ENCODE data around the gene PHF21B.
A peak's percentile ranks its signal among the peaks of the same experiment; 100 is the strongest.

The PHF21B gene

GRCh38 chr22:44884968-44885805, 124.6 kb downstream of the PHF21B start:
- Mint-ChIP-seq H3K4me3 (no peak overlapping the region), H3K27ac (no peak overlapping the region), H3K36me3 (no peaks in the 10 kb centered on the region), H3K9me3 (no peaks in the 10 kb centered on the region), H3K4me1 (no peaks in the 10 kb centered on the region)
- DNase-seq (ENCODE audit: low spot score in 2 of 2): no peak
- ATAC-seq: no peak

DNA sequence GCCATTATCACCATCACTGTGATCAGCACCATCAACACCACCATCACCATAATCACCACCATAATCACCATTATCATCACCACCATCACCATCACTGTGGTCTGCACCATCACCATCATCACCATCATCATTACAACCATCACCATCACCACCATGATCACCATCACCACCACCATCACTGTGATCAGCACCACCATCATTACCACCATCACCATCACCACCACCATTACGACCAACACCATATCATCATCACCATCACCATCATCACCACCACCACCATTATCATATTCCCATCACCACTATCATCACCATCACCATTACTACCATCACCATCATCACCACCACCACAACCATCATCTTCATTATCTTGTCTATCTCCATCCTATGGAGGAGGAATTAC, 125.2 kb downstream of the PHF21B start:
- H3K27ac Mint-ChIP-seq: no peak overlapping the region
- no peaks in the 10 kb centered on the region for H3K9me3 Mint-ChIP-seq

DNA sequence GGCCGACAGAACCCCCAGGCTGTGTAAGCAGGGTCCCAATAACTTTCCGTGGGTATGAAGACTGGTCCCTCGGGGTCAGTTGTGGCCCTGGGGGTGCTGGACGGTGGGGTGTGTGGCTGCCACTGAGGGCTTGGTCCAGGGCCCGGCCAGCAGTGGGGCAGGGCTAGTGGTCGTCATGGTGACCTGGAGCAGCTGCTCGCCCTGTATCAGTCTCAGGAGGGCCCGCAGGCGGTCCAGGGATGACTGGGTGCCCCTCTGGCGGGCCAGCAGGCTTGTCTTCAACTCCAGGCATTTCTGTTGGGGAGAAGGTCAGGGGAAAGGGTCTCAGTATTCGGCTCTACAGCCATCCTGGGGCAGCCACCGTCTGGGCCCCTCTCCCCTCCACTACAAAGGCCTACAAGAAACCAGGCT, 126.8 kb downstream of the PHF21B start:
- ATAC-seq (no peak), DNase-seq (ENCODE audit: low spot score in 2 of 2) (no peak)
- Mint-ChIP-seq H3K9me3 (no peaks in the 10 kb centered on the region), H3K4me1 (no peaks in the 10 kb centered on the region), H3K27ac (no peak overlapping the region), H3K4me3 (no peak overlapping the region), H3K36me3 (no peaks in the 10 kb centered on the region)

More for the DNA sequence above, 125.2 kb downstream of the PHF21B start:
- H3K4me1 Mint-ChIP-seq: no peaks in the 10 kb centered on the region
- no peak for ATAC-seq
- no peak for DNase-seq (ENCODE audit: low spot score in 2 of 2)
- no peaks in the 10 kb centered on the region for H3K36me3 Mint-ChIP-seq
- no peak overlapping the region for H3K4me3 Mint-ChIP-seq

- H3K4me3 Mint-ChIP-seq: no peak overlapping the region
- ATAC-seq: no peak
- no peak for DNase-seq (ENCODE audit: low spot score in 2 of 2)
- H3K27ac Mint-ChIP-seq: no peak overlapping the region
- no peaks in the 10 kb centered on the region for H3K9me3 Mint-ChIP-seq
- H3K4me1 Mint-ChIP-seq: no peaks in the 10 kb centered on the region
- H3K36me3 Mint-ChIP-seq: no peaks in the 10 kb centered on the region
These were observed 127.4 kb downstream of the PHF21B start for GRCh38 chr22:44882226-44882905.

DNA sequence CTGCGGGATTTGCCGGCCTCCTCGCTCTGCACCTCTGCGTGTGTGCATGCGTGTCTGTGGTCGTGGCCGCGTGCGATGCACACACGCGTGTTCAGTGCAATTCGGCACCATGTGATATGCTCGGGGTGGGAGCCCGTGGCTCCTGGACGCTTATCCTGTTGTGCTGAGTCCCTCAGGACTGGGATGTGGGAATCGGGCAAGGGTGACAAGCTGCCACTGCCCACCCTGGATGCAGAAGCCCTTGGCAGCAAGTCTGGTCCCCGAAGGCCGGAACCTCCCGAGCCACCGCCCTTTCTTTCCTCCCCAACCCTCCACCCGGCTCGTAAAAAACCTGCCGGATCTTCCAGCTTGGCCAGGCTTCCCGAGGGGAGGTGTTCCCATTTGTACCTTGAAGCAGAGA, 128.2 kb downstream of the PHF21B start:
- Mint-ChIP-seq H3K9me3 (no peaks in the 10 kb centered on the region), H3K36me3 (no peaks in the 10 kb centered on the region), H3K4me1 (no peaks in the 10 kb centered on the region), H3K4me3 (no peak overlapping the region), H3K27ac (no peak overlapping the region)
- DNase-seq (ENCODE audit: low spot score in 2 of 2): no peak
- no peak for ATAC-seq

GRCh38 chr22:44880610-44881290, 129.1 kb downstream of the PHF21B start:
- ATAC-seq (no peak), DNase-seq (ENCODE audit: low spot score in 2 of 2) (no peak)
- Mint-ChIP-seq H3K4me1 (no peaks in the 10 kb centered on the region), H3K27ac (no peak overlapping the region), H3K4me3 (no peak overlapping the region), H3K36me3 (no peaks in the 10 kb centered on the region), H3K9me3 (no peaks in the 10 kb centered on the region)

GRCh38 chr22:44879301-44879680, 130.5 kb downstream of the PHF21B start:
- ATAC-seq (no peak), DNase-seq (ENCODE audit: low spot score in 2 of 2) (no peak)
- Mint-ChIP-seq H3K27ac (no peak overlapping the region), H3K4me1 (no peaks in the 10 kb centered on the region), H3K36me3 (no peaks in the 10 kb centered on the region), H3K9me3 (no peaks in the 10 kb centered on the region), H3K4me3 (no peak overlapping the region)

GRCh38 chr22:44878483-44879300, 131.1 kb downstream of the PHF21B start:
- Mint-ChIP-seq H3K36me3 (no peaks in the 10 kb centered on the region), H3K9me3 (no peaks in the 10 kb centered on the region), H3K27ac (no peak overlapping the region), H3K4me3 (no peak overlapping the region), H3K4me1 (no peaks in the 10 kb centered on the region)
- DNase-seq (ENCODE audit: low spot score in 2 of 2) (no peak), ATAC-seq (no peak)

GRCh38 chr22:44876921-44877320, 132.9 kb downstream of the PHF21B start:
- no peaks in the 10 kb centered on the region for H3K9me3 Mint-ChIP-seq
- H3K36me3 Mint-ChIP-seq: no peaks in the 10 kb centered on the region
- H3K27ac Mint-ChIP-seq: no peak overlapping the region
- no peak overlapping the region for H3K4me3 Mint-ChIP-seq
- H3K4me1 Mint-ChIP-seq: no peaks in the 10 kb centered on the region
- DNase-seq (ENCODE audit: low spot score in 2 of 2) (no peak), ATAC-seq (no peak)

- H3K27ac Mint-ChIP-seq: no peak overlapping the region
- ATAC-seq: no peak
- H3K4me1 Mint-ChIP-seq: peaks cover 4% of the 10 kb centered on the region
- DNase-seq (ENCODE audit: low spot score in 2 of 2): no peak
- H3K4me3 Mint-ChIP-seq: no peak overlapping the region
- H3K36me3 Mint-ChIP-seq: no peaks in the 10 kb centered on the region
- no peaks in the 10 kb centered on the region for H3K9me3 Mint-ChIP-seq
These were observed 138.0 kb downstream of the PHF21B start for GRCh38 chr22:44871782-44872181.

DNA sequence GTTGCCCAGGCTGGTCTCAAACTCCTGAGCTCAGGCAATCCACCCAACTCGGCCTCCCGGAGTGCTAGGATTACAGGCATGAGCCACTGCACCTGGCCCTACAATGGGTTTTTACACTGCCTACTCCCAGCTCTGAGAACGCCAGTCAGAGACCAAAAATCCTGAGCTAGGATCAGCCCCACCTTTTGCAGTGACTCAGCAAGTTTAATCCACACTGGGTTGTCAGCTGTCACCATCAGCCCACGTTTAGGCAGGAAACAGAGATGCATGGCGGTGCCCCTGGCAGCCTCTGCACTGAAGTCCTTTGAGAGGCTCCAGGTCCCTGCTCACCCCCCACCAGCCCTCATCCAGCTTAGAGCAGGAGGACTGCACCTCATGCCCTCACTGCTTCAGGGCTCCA, 139.8 kb downstream of the PHF21B start:
- Mint-ChIP-seq H3K4me1 (peaks cover 4% of the 10 kb centered on the region), H3K9me3 (no peaks in the 10 kb centered on the region), H3K27ac (no peak overlapping the region), H3K36me3 (no peaks in the 10 kb centered on the region), H3K4me3 (no peak overlapping the region)
- ATAC-seq (peak; percentile 49), DNase-seq (ENCODE audit: low spot score in 2 of 2) (no peak)

DNA sequence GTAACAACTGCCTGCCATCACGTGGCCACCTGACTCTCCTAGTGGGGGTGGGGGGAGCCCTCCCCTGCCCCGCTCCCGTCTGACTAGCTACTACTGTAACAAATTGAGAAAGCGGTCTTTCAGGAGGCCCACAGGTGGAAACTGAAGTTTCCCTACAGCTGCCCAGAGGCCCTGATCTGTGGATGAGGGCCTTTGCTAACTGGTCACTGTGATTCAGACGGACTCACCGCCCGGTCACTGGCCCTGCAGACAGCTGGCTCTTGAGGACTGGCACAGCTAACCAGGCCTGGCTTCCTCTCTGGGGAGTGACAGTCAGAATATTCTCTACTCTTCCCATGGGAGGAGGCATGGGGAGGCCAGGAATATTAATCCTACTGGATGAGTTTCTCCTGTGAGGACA, 140.6 kb downstream of the PHF21B start:
- Mint-ChIP-seq H3K4me3 (no peak overlapping the region), H3K4me1 (peaks cover 4% of the 10 kb centered on the region), H3K36me3 (peaks cover 3% of the 10 kb centered on the region), H3K27ac (no peak overlapping the region), H3K9me3 (no peaks in the 10 kb centered on the region)
- ATAC-seq (no peak), DNase-seq (ENCODE audit: low spot score in 2 of 2) (no peak)

DNA sequence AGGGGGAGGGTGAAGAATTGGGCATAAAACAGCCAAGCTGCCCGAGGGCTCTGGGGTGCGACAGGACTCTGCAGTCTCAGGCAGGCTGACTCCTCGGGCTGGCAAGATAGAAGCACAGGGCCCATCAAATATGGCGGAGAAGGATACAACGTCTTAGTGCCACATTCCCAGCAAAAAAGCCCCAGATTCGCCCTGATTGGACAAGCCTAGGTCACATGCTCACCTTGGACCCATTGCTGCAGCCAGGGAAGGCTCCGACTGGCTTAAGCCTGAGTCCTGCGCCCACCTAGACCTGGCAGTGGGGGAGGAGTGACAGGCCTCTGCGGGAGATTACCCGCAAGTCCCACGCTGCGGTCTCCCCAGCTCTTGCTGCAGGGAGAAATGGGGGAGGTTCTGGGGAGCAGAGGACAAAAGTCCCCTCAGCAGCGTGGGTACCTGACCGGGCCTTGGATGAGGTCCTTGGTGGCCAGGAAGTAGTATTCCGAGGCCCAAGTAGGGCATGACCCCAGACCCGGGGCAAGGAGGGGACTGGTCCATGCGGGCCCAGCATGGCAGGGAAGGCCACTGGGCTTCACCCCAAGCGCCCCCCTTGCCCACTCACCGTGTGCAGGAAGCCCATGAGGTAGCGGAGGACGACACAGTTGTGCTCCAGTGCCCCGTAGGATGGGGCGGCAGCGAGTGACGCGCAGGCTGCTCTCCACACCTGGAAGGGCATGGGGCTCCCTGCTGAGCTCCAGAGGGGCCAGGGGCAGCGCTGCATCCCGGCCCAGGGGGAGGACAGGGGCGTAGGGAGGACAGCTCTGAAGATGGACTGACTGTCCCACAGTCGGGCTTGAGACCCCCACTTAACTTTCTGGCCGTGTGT, 144.4 kb downstream of the PHF21B start:
- ATAC-seq: no peak
- H3K36me3 Mint-ChIP-seq: peaks cover 5% of the 10 kb centered on the region
- no peak overlapping the region for H3K27ac Mint-ChIP-seq
- H3K9me3 Mint-ChIP-seq: no peaks in the 10 kb centered on the region
- DNase-seq (ENCODE audit: low spot score in 2 of 2): no peak
- peaks cover 4% of the 10 kb centered on the region for H3K4me1 Mint-ChIP-seq
- no peak overlapping the region for H3K4me3 Mint-ChIP-seq
